Motor neuron (in vitro differentiated cells): Measurements from ENCODE around the gene PRMT7. TPM values are rescaled to one million over a fixed set of nuclear protein-coding genes. Genes with fewer than 3 reads are reported as not detected.

ENCODE experiments used
- ATAC-seq, 8 experiments: fragments of 200-7000 bp; cut with Tn5 transposase; replicated peaks in 6 of 8; 2 replicates each; pipeline ENCODE4 v1.8.0; 2021; ENCODE audit warnings: mild to moderate bottlenecking in 8 of 8, moderate library complexity in 8 of 8
- H3K27ac ChIP-seq, 2 donors: fragments of 250-450 bp; sonication (Bioruptor Pico); 2 replicates each; pipeline ENCODE4 v1.9.0; 2021; ENCODE audit warnings: antibody characterized with exemption in 2 of 2, mild to moderate bottlenecking in 2 of 2, moderate library complexity in 1 of 2
- H3K4me1 ChIP-seq, 2 donors: fragments of 250-450 bp; sonication (Bioruptor Pico); replicated peaks in 1 of 2; 2 replicates each; pipeline ENCODE4 v1.6.1; 2021; ENCODE audit warnings: antibody characterized with exemption in 2 of 2, mild to moderate bottlenecking in 2 of 2, moderate library complexity in 1 of 2
- H3K4me3 ChIP-seq, 5 donors: fragments of 250-450 bp; sonication (Bioruptor Pico); 2 replicates each; pipeline ENCODE4 v1.9.0; 2021; ENCODE audit warnings: antibody characterized with exemption in 5 of 5, mild to moderate bottlenecking in 5 of 5, moderate library complexity in 4 of 5
- WGBS, 10 experiments: fragments of 450-650 bp; shearing (Covaris generic); methylation state at CpG; one replicate each; pipeline ENCODE4 v1.0.0; 2022; 5-methylcytosine and 5-hydroxymethylcytosine counted together
- in situ Hi-C, 9 experiments: fragments of 400-800 bp; cut with MboI; loops; one replicate each; pipeline ENCODE4 v1.15.0; 2021; ENCODE audit warnings: low sequenced_read_pairs in 9 of 9, low pct_unique_long_range_greater_than_20kb in 2 of 9; ENCODE audit not compliant: unreplicated experiment in 9 of 9
- total RNA-seq, 8 experiments: library from RNA; unstranded; fragments of 300-600 nt; gene quantifications; 2 replicates each; pipeline versions ENCODE4 v1.2.3 to v1.2.4, GENCODE V29; 2022

The PRMT7 gene
- total RNA-seq, 8 experiments from 2014 or later = 28.3 to 76.4 (median 37.3) TPM

GRCh38 chr16:68349838-68350410 is 39.1 kb downstream of the PRMT7 start:
- in situ Hi-C loops = no loop called here
- no peak overlapping the region for H3K4me3 ChIP-seq
- no peak for ATAC-seq
- no peak overlapping the region for H3K27ac ChIP-seq
- 69 to 100% (median 93%) methylated on average over 1 to 10 of the region's 10 CpGs for WGBS, 10 experiments
- H3K4me1 ChIP-seq = no peaks in the 10 kb centered on the region

- in situ Hi-C loops = no loop called here
- Histone ChIP-seq H3K27ac (no peak overlapping the region), H3K4me3 (no peak overlapping the region), H3K4me1 (no peaks in the 10 kb centered on the region)
- WGBS, 10 experiments = 80 to 100% (median 93%) methylated on average over 1 to 4 of the region's 10 CpGs; no CpG with 5 or more reads in 2 of the 10 experiments
- ATAC-seq = peak in 2 of 8 experiments; percentile 85 to 90
These were observed 40.1 kb downstream of the PRMT7 start for GRCh38 chr16:68350813-68351350.

GRCh38 chr16:68351463-68351862 is 40.6 kb downstream of the PRMT7 start:
- in situ Hi-C loops = no loop called here
- H3K4me1 ChIP-seq = no peaks in the 10 kb centered on the region
- no peak overlapping the region for H3K4me3 ChIP-seq
- WGBS, 10 experiments = 60 to 91% (median 82%) methylated on average over 2 to 8 of the region's 11 CpGs; no CpG with 5 or more reads in 6 of the 10 experiments
- no peak overlapping the region for H3K27ac ChIP-seq
- ATAC-seq = no peak

GRCh38 chr16:68351991-68352431 is 41.2 kb downstream of the PRMT7 start:
- 80 to 100% (median 89%) methylated on average over 1 to 6 of the region's 11 CpGs; no CpG with 5 or more reads in 4 of the 10 experiments for WGBS, 10 experiments
- in situ Hi-C loops = no loop called here
- no peaks in the 10 kb centered on the region for H3K4me1 ChIP-seq
- no peak overlapping the region for H3K4me3 ChIP-seq
- ATAC-seq = no peak
- no peak overlapping the region for H3K27ac ChIP-seq

GRCh38 chr16:68353366-68353765 is 42.5 kb downstream of the PRMT7 start:
- WGBS, 10 experiments = 67 to 100% (median 80%) methylated on average over 1 to 3 of the region's 13 CpGs; no CpG with 5 or more reads in 6 of the 10 experiments
- H3K4me3 ChIP-seq = no peak overlapping the region
- no peak overlapping the region for H3K27ac ChIP-seq
- no peak for ATAC-seq
- in situ Hi-C loops = no loop called here
- H3K4me1 ChIP-seq = no peaks in the 10 kb centered on the region

- Histone ChIP-seq H3K4me1 (no peaks in the 10 kb centered on the region), H3K4me3 (no peak overlapping the region), H3K27ac (no peak overlapping the region)
- ATAC-seq = no peak
- in situ Hi-C loops = no loop called here
- 60 to 90% (median 90%) methylated on average over 1 to 4 of the region's 9 CpGs; no CpG with 5 or more reads in 7 of the 10 experiments for WGBS, 10 experiments
These were observed 44.0 kb downstream of the PRMT7 start for GRCh38 chr16:68354816-68355215.

GRCh38 chr16:68355447-68356248 is 44.8 kb downstream of the PRMT7 start:
- in situ Hi-C loops = no loop called here
- Histone ChIP-seq H3K4me3 (no peak overlapping the region), H3K27ac (no peak overlapping the region), H3K4me1 (no peaks in the 10 kb centered on the region)
- WGBS, 10 experiments = 89 to 100% (median 97%) methylated on average over 1 to 7 of the region's 28 CpGs; no CpG with 5 or more reads in 6 of the 10 experiments
- ATAC-seq = peak in 1 of 8 experiments; percentile 7

GRCh38 chr16:68356249-68356918 is 45.6 kb downstream of the PRMT7 start:
- ATAC-seq = no peak
- Histone ChIP-seq H3K27ac (no peak overlapping the region), H3K4me3 (no peak overlapping the region), H3K4me1 (peaks cover 0 to 5% of the 10 kb centered on the region in 2 donors)
- WGBS, 10 experiments = 89 to 100% (median 100%) methylated on average over 1 to 5 of the region's 28 CpGs; no CpG with 5 or more reads in 5 of the 10 experiments
- in situ Hi-C loops = no loop called here

GRCh38 chr16:68356919-68357286 is 46.1 kb downstream of the PRMT7 start:
- WGBS, 10 experiments = 80 to 100% methylated on average over 1 to 2 of the region's 5 CpGs; no CpG with 5 or more reads in 8 of the 10 experiments
- ATAC-seq = no peak
- in situ Hi-C loops = no loop called here
- Histone ChIP-seq H3K4me1 (peaks cover 0 to 8% of the 10 kb centered on the region in 2 donors), H3K27ac (no peak overlapping the region), H3K4me3 (no peak overlapping the region)

- Histone ChIP-seq H3K27ac (no peak overlapping the region), H3K4me3 (no peak overlapping the region), H3K4me1 (peaks cover 0 to 8% of the 10 kb centered on the region in 2 donors)
- ATAC-seq = no peak
- 70 to 100% (median 100%) methylated on average over 1 to 3 of the region's 9 CpGs; no CpG with 5 or more reads in 5 of the 10 experiments for WGBS, 10 experiments
- in situ Hi-C loops = no loop called here
These were observed 46.7 kb downstream of the PRMT7 start for GRCh38 chr16:68357521-68357922.

- H3K4me3 ChIP-seq = no peak overlapping the region
- no peak overlapping the region for H3K27ac ChIP-seq
- in situ Hi-C loops = no loop called here
- ATAC-seq = no peak
- peaks cover 0 to 8% of the 10 kb centered on the region in 2 donors for H3K4me1 ChIP-seq
- WGBS, 10 experiments = 100% methylated on average over 1 to 3 of the region's 11 CpGs; no CpG with 5 or more reads in 8 of the 10 experiments
These were observed 47.1 kb downstream of the PRMT7 start for GRCh38 chr16:68357923-68358322.

GRCh38 chr16:68358951-68359350 is 48.1 kb downstream of the PRMT7 start:
- Histone ChIP-seq H3K27ac (no peak overlapping the region), H3K4me3 (no peak overlapping the region), H3K4me1 (peaks cover 0 to 8% of the 10 kb centered on the region in 2 donors)
- peak in 2 of 8 experiments; percentile 1 to 11 for ATAC-seq
- 100% methylated on average over 1 of the region's 13 CpGs; no CpG with 5 or more reads in 9 of the 10 experiments for WGBS, 10 experiments
- in situ Hi-C loops = no loop called here
